HG02981 (cell line): ENCODE data around the gene BOLA1.
"Not testable (repeated sequence)": the region's sequence is repeated elsewhere in the genome, so short reads cannot be mapped to it uniquely, and the experiment has no call there.

Experiments
- ATAC-seq: cut with Tn5 transposase; IDR thresholded peaks from one replicate; pipeline ENCODE4 v1.9.1; 2021; ENCODE audit warnings: mild to moderate bottlenecking, moderate library complexity; ENCODE audit not compliant: unreplicated experiment

The BOLA1 gene

GRCh38 chr1:149886396-149887195 is 12.8 kb upstream of the BOLA1 start:
- ATAC-seq = peak; percentile 51

- not testable (repeated sequence) for ATAC-seq
Observed at GRCh38 chr1:149887196-149887455, 12.2 kb upstream of the BOLA1 start.

GRCh38 chr1:149887456-149888246 is 11.7 kb upstream of the BOLA1 start:
- peak; percentile 44 for ATAC-seq

- peak; percentile 19 for ATAC-seq
Observed at GRCh38 chr1:149888247-149888998, 10.9 kb upstream of the BOLA1 start.

GRCh38 chr1:149888999-149889289 is 10.4 kb upstream of the BOLA1 start:
- ATAC-seq = no peak

- no peak for ATAC-seq
Observed at GRCh38 chr1:149896575-149896974, 2.8 kb upstream of the BOLA1 start.

- no peak for ATAC-seq
Observed at GRCh38 chr1:149903836-149904491, 4.6 kb downstream of the BOLA1 start.

- no peak for ATAC-seq
Observed at GRCh38 chr1:149906570-149907075, 7.3 kb downstream of the BOLA1 start.

- no peak for ATAC-seq
Observed at GRCh38 chr1:149914545-149914944, 15.2 kb downstream of the BOLA1 start.

- ATAC-seq = no peak
Observed at GRCh38 chr1:149915429-149916192, 16.2 kb downstream of the BOLA1 start.

GRCh38 chr1:149916193-149916897 is 17.0 kb downstream of the BOLA1 start:
- no peak for ATAC-seq

GRCh38 chr1:149916898-149917252 is 17.5 kb downstream of the BOLA1 start:
- ATAC-seq = no peak

- ATAC-seq = no peak
Observed at GRCh38 chr1:149917571-149918144, 18.3 kb downstream of the BOLA1 start, which contains the start of gene SV2A. SV2A (minus strand) TSS chr1:149917844; CDS start chr1:149913840, 4,004 bp downstream.

- ATAC-seq = no peak
Observed at GRCh38 chr1:149923626-149924025, 24.3 kb downstream of the BOLA1 start.

- no peak for ATAC-seq
Observed at GRCh38 chr1:149925345-149925744, 26.0 kb downstream of the BOLA1 start.

- no peak for ATAC-seq
Observed at GRCh38 chr1:149925751-149926150, 26.4 kb downstream of the BOLA1 start.

GRCh38 chr1:149926296-149926695 is 26.9 kb downstream of the BOLA1 start:
- no peak for ATAC-seq

- no peak for ATAC-seq
Observed at GRCh38 chr1:149927056-149927562, 27.7 kb downstream of the BOLA1 start.
